ENCODE results near the gene DERA. TPM values are rescaled to one million over a fixed set of nuclear protein-coding genes. Genes with fewer than 3 reads are reported as not detected.
"Not testable (repeated sequence)": the region's sequence is repeated elsewhere in the genome, so short reads cannot be mapped to it uniquely, and the experiment has no call there.

The DERA gene
- total RNA-seq, 1 donor from 2014 or later, result 44.0 TPM

GRCh38 chr12:15956010-15956409 lies 44.9 kb downstream of the DERA start:
- H3K27me3 ChIP-seq (ENCODE audit: low read depth), result no peaks in the 10 kb centered on the region
- no peak overlapping the region for H3K4me3 ChIP-seq
- H3K36me3 ChIP-seq, result peaks cover 27% of the 10 kb centered on the region
- H3K27ac ChIP-seq, result no peak overlapping the region
- TF ChIP-seq CTCF (IDR thresholded peaks at IDR 0.05), result no peak
- ATAC-seq (no peak), DNase-seq (no peak)
- H3K9me3 ChIP-seq, result no peaks in the 10 kb centered on the region
- intact Hi-C loops (cut with DNase I), result no loop called here
- H3K4me1 ChIP-seq, result no peaks in the 10 kb centered on the region

- ATAC-seq (no peak), DNase-seq (no peak)
- TF ChIP-seq CTCF (IDR thresholded peaks at IDR 0.05), result no peak
- H3K9me3 ChIP-seq, result no peaks in the 10 kb centered on the region
- intact Hi-C loops (cut with DNase I), result no loop called here
- no peak overlapping the region for H3K27ac ChIP-seq
- no peaks in the 10 kb centered on the region for H3K27me3 ChIP-seq (ENCODE audit: low read depth)
- H3K36me3 ChIP-seq, result peaks cover 33% of the 10 kb centered on the region
- no peak overlapping the region for H3K4me3 ChIP-seq
- H3K4me1 ChIP-seq, result no peaks in the 10 kb centered on the region
Measured at GRCh38 chr12:15956413-15957185, 45.5 kb downstream of the DERA start.

GRCh38 chr12:15962760-15963159 lies 51.6 kb downstream of the DERA start:
- H3K27ac ChIP-seq, result no peak overlapping the region
- intact Hi-C loops (cut with DNase I), result no loop called here
- no peak for ATAC-seq
- DNase-seq, result no peak
- TF ChIP-seq CTCF (IDR thresholded peaks at IDR 0.05), result no peak
- no peak overlapping the region for H3K4me3 ChIP-seq
- H3K36me3 ChIP-seq, result peaks cover 73% of the 10 kb centered on the region
- H3K4me1 ChIP-seq, result no peaks in the 10 kb centered on the region
- H3K27me3 ChIP-seq (ENCODE audit: low read depth), result no peaks in the 10 kb centered on the region
- no peaks in the 10 kb centered on the region for H3K9me3 ChIP-seq

- peaks cover 71% of the 10 kb centered on the region for H3K36me3 ChIP-seq
- no peak for TF ChIP-seq CTCF (IDR thresholded peaks at IDR 0.05)
- intact Hi-C loops (cut with DNase I), result no loop called here
- H3K4me1 ChIP-seq, result no peaks in the 10 kb centered on the region
- no peak for DNase-seq
- H3K4me3 ChIP-seq, result no peak overlapping the region
- H3K27ac ChIP-seq, result no peak overlapping the region
- H3K27me3 ChIP-seq (ENCODE audit: low read depth), result no peaks in the 10 kb centered on the region
- ATAC-seq, result no peak
- no peaks in the 10 kb centered on the region for H3K9me3 ChIP-seq
Measured at GRCh38 chr12:15963271-15963670, 52.1 kb downstream of the DERA start.

- no peak overlapping the region for H3K27ac ChIP-seq
- TF ChIP-seq CTCF (IDR thresholded peaks at IDR 0.05), result no peak
- H3K4me3 ChIP-seq, result no peak overlapping the region
- H3K9me3 ChIP-seq, result no peaks in the 10 kb centered on the region
- H3K36me3 ChIP-seq, result peaks cover 56% of the 10 kb centered on the region
- DNase-seq (no peak), ATAC-seq (no peak)
- H3K4me1 ChIP-seq, result no peaks in the 10 kb centered on the region
- intact Hi-C loops (cut with DNase I), result no loop called here
- no peaks in the 10 kb centered on the region for H3K27me3 ChIP-seq (ENCODE audit: low read depth)
Measured at GRCh38 chr12:15966426-15966825, 55.3 kb downstream of the DERA start.

GRCh38 chr12:15967053-15967452 lies 55.9 kb downstream of the DERA start:
- intact Hi-C loops (cut with DNase I); H3K4me1 ChIP-seq: not testable (repeated sequence)
- peaks cover 54% of the 10 kb centered on the region for H3K36me3 ChIP-seq

More at GRCh38 chr12:15967053-15967452, 55.9 kb downstream of the DERA start:
- DNase-seq; H3K9me3 ChIP-seq; ATAC-seq; H3K27ac ChIP-seq; H3K27me3 ChIP-seq (ENCODE audit: low read depth); H3K4me3 ChIP-seq: not testable (repeated sequence)
